GM19397 (cell line): ENCODE data around the gene UGT2B10.

ENCODE experiments used
- ATAC-seq: cut with Tn5 transposase; IDR thresholded peaks from one replicate; pipeline ENCODE4 v1.9.1; 2021; ENCODE audit warnings: mild to moderate bottlenecking, moderate library complexity; ENCODE audit not compliant: unreplicated experiment

UGT2B10 gene

DNA sequence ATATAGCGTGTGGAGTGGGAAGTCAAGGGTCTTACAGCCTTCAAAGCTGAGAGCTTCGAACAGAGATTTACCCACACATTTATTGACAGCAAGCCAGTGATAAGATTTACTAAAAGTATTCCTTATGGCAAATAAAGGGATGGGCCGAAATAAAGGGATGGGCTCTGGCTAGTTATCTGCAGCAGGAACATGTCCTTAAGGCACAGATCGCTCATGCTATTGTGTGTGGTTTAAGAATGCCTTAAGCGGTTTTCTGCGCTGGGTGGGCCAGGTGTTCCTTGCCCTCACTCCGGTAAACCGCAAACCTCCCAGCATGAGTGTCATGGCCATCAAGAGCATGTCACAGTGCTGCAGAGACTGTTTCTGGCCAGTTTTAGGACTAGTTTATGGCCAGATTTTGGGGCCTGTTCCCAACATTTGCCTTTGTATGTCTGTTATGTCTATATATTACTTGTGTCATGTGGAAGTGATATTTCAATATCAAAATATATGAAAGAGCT is 53.5 kb downstream of the UGT2B10 start:
- no peak for ATAC-seq

DNA sequence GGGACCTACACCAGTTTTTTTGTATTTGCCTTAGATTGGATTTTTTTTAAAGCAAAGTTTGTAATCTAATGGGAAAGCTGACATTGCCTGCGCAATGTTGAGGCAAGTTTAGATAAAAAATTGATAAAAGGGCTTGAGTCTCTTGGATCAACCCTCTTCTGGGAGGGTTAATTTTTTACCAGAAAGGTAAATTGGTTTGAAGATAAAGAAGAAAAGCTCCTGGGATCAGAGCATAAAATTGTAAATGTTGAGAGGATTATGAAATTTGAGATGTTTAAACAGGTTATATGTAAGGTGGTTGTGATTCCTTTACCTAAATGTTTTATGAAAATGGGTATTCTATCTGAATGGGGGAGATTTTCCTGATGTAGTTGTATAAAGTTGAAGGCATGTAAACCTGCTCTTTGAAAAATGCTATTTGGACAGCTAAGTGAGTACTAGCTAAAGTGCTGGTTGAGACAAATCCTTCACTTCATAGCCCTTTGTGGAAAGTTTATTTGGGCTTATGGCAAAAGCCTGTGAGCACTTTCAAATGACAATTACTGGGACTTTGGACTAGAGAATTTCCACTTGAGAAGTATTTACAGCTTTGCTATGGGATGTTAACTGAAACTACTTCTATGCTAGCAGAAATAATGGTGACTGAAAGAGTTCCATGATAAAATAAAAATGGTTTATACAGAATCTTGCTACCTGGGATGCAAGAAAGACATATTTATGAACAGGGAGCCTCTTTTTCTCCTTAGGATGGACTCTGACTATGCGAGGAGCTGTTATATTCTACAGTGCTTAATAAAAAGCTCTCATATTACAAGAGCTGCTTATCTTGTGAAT is 56.2 kb downstream of the UGT2B10 start:
- no peak for ATAC-seq

DNA sequence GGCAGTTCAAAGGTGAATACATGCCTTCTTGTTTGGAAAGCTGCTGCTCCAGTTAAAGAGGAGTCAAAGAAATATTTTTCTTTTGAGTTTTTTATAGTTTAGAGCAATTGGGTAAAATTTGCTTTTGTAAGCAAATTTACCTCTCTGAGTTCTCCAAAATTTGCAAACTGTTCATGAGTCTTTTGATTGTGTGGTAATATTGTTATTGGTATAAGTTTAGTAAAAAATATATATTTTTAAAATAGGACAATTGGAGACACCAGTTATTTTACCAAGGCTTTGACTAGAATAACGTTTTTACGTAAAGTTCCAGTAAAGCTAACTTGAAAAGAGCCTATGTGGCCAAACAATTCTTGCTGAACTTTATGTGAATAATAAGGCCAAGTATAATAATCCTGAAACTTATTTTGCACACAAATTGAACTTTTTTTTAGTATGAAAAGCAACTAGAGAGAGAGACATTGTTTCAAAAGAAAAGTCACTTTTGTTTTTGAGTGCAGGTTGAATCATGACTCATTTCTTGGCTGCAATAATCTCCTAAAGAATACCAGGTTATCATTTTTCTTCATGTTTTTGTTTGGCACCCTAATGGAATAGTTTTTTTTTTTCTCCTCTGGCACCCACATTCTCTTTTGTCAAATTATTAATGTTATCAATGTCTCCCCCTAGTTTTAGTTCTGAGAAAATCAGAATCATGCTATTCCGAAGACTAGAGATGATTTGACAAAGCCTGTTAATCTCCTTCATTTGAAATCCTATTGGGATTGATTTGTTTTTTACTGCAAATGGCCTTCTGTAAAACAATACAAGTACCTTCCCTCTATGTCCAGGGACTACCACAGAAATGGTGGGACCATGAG is 57.1 kb downstream of the UGT2B10 start:
- no peak for ATAC-seq

GRCh38 chr4:68874507-68874906 is 58.7 kb downstream of the UGT2B10 start:
- no peak for ATAC-seq

DNA sequence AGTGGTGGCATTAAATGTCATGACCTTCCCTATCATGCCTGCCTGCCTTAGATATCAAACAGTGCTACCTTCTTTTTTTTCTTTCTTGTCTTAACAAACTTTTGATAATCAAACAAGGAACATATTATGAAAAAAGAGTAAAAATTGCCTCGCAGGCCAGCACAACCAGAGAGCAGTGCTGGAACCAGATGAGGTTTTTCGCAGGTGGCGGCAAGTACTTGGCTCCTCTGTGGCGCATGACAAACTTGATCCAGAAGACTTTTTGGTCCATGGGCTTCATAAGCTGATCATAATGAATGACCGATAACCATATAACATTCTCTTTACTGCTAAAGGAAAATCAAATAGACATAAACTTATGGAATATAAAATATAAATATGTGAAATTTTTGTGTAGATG is 61.8 kb downstream of the UGT2B10 start:
- ATAC-seq = no peak

- no peak for ATAC-seq
Observed at GRCh38 chr4:68878048-68878447, 62.3 kb downstream of the UGT2B10 start.
